ENCODE measurements around the gene FUOM.

DNA sequence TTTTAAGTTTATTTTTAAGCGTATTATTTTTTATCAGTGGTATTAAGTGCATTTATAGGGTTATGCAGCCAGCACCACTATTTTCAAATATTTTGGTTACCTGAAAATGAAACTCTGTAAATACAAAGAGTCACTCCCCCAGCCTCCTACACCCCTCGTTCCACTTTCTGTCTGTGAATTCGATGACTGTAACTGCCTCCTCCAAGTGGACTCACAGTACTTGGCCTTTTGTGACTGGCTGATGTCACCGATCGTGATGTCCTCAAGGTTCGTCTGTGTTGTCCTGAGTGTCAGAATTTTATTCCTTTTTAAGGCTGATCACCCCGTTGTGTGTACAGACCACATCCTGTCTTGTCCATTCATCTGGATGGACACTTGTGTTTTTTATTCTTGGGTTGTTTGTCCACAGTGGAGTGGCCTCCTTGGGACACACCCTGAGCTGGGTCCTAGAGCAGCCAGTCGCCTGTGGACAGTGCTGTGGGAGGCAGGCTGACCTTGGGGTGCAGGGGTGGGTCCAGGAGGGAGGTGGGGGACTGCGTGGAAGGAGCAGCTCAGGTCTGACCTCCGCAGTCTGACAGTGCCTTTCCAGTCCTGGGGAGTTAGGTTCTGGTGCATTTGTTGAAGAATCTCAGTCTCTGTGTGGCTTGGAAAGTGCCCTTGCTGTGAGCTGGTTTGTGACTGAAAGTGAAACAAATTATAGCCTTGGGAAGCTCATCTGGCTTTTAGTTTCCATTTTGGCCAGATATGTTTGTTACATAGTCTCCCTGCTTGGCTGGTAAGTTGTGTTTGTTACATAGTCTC lies 43.0 kb upstream of the FUOM start:
- no peak for TF ChIP-seq FOXK2 (IDR thresholded peaks at IDR 0.05)
- TF ChIP-seq BHLHE40 (IDR thresholded peaks at IDR 0.05; ENCODE audit: borderline replicate concordance): no peak
- no peak for TF ChIP-seq FOXM1 (IDR thresholded peaks at IDR 0.05; ENCODE audit: borderline replicate concordance)
- no peak for TF ChIP-seq SUZ12 (IDR thresholded peaks at IDR 0.05)
- no peak for TF ChIP-seq SP1 (IDR thresholded peaks at IDR 0.05)
- TF ChIP-seq TARDBP (IDR thresholded peaks at IDR 0.05): no peak
- no peak for TF ChIP-seq ELF4 (IDR thresholded peaks at IDR 0.05)
